Measurements from ENCODE around the gene CARD9. TPM values are rescaled to one million over a fixed set of nuclear protein-coding genes. Genes with fewer than 3 reads are reported as not detected.
A peak's percentile ranks its signal among the peaks of the same experiment; 100 is the strongest.

The CARD9 gene
- total and polyA plus RNA-seq, 2 of the 8 experiments (the other 6 are each of a cell fraction or from before 2014, with no cell fraction given): 0.15 to 1.1 TPM

GRCh38 chr9:136389396-136389795 is 15.9 kb upstream of the CARD9 start:
- Histone ChIP-seq H3K4me2 (ENCODE audit: insufficient read depth in 1 of 2, low read depth in 2 of 2, low read length in 2 of 2) (no peak overlapping the region), H2AFZ (ENCODE audit: low read length) (no peak overlapping the region), H3K4me3 (ENCODE audit: extremely low read depth in 1 of 4, insufficient read depth in 2 of 4, low read depth in 3 of 4, low read length in 4 of 4) (no peak overlapping the region), H4K20me1 (replicated peaks in 1 of 2; ENCODE audit: control insufficient read depth in 1 of 2, insufficient read depth in 2 of 2, low read length in 2 of 2) (peaks cover 4 to 11% of the 10 kb centered on the region in 2 experiments), H4K91ac (replicated peaks; ENCODE audit: insufficient read length, low read length) (no peak overlapping the region), H3K4me1 (replicated peaks in 1 of 4; ENCODE audit: control insufficient read depth in 3 of 4, insufficient read depth in 4 of 4, low read length in 3 of 4) (no peaks in the 10 kb centered on the region), H3K9me3 (ENCODE audit: insufficient read depth in 2 of 2, low read depth in 1 of 2, low read length in 1 of 2) (no peaks in the 10 kb centered on the region), H4K8ac (ENCODE audit: extremely low read depth, insufficient read depth, low read length) (peak overlapping the region; percentile 51; the same call in 1 of the 2 replicates), H3K79me2 (ENCODE audit: control insufficient read depth in 1 of 2, insufficient read depth in 2 of 2, low read length in 2 of 2) (no peaks in the 10 kb centered on the region; a peak in 1 of 4 replicates), H3K23me2 (ENCODE audit: low read depth, low read length) (no peaks in the 10 kb centered on the region), H2BK15ac (ENCODE audit: low read length) (no peak overlapping the region), H3K4ac (replicated peaks; ENCODE audit: insufficient read length, low read depth, low read length) (no peak overlapping the region), H3K27ac (ENCODE audit: low read depth, low read length) (no peak overlapping the region), H2BK20ac (ENCODE audit: low read length) (no peak overlapping the region), H4K5ac (ENCODE audit: insufficient read length, low read depth, low read length) (no peak overlapping the region), H3K27me3 (replicated peaks in 1 of 4; ENCODE audit: control insufficient read depth in 3 of 4, extremely low read depth in 1 of 4, insufficient read depth in 3 of 4, low read length in 3 of 4) (no peaks in the 10 kb centered on the region), H3K79me1 (ENCODE audit: low read depth, low read length) (no peaks in the 10 kb centered on the region), H3K56ac (replicated peaks; ENCODE audit: insufficient read length, low read depth, low read length) (no peak overlapping the region), H2BK5ac (ENCODE audit: low read depth, low read length) (no peak overlapping the region), H3K23ac (ENCODE audit: insufficient read length) (no peak overlapping the region), H2AK5ac (ENCODE audit: low read depth, low read length) (no peak overlapping the region), H3K36me3 (ENCODE audit: control insufficient read depth in 2 of 4, insufficient read depth in 4 of 4, low read length in 3 of 4) (peaks cover 24 to 81% (median 54%) of the 10 kb centered on the region in 4 experiments), H3K18ac (ENCODE audit: extremely low read depth, low read length) (no peak overlapping the region), H2BK12ac (ENCODE audit: low read depth, low read length) (no peak overlapping the region), H3K9ac (replicated peaks in 1 of 4; ENCODE audit: extremely low read depth in 1 of 4, low read depth in 3 of 4, low read length in 3 of 4) (no peak overlapping the region), H3K14ac (ENCODE audit: insufficient read length) (no peak overlapping the region), H2BK120ac (replicated peaks; ENCODE audit: low read depth, low read length) (no peak overlapping the region)
- ChIA-PET CTCF (ENCODE audit: partially characterized antibody) (interaction anchor here (0.5 to 4.7 kb wide), 14 partner anchors 8 to 453 kb away, joined by 3 to 26 read pairs (median 3); partner anchors contain the start of genes AJM1, DNLZ and SNAPC4), POLR2A (ENCODE audit: partially characterized antibody) (interaction anchor here (0.7 to 14.0 kb wide), 19 partner anchors 8 to 67 kb away, joined by 3 to 139 read pairs (median 3); partner anchors contain the start of gene SNAPC4)
- whole genome bisulfite sequencing, 2 experiments (ENCODE audit: extremely low coverage in 1 of 2, insufficient coverage in 1 of 2, insufficient read length in 1 of 2, insufficient replicate concordance in 2 of 2, low coverage in 1 of 2, low lambda C conversion rate in 2 of 2, missing lambda C conversion rate in 1 of 2): 92% methylated on average over 14 of the region's 14 CpGs; no CpG with 5 or more reads in 1 of the 2 experiments
- FAIRE-seq (no peak), DNase-seq (ENCODE audit: low read depth in 1 of 2, low spot score in 2 of 2) (no peak)
- TF ChIP-seq MAX (IDR thresholded peaks at IDR 0.05) (no peak), JUN (IDR thresholded peaks at IDR 0.05; ENCODE audit: low read depth, low read length) (no peak), USF2 (IDR thresholded peaks at IDR 0.05; ENCODE audit: low read length) (no peak), SUZ12 (IDR thresholded peaks at IDR 0.05; ENCODE audit: low read length) (no peak), GTF2F1 (IDR thresholded peaks at IDR 0.05; ENCODE audit: borderline replicate concordance, low read depth, low read length) (no peak), SP2 (IDR thresholded peaks at IDR 0.05; ENCODE audit: low read length) (no peak), GABPA (IDR thresholded peaks at IDR 0.05; ENCODE audit: borderline replicate concordance, insufficient read depth, low read length) (no peak), PHF8 (conservative IDR thresholded peaks at IDR 0.05; ENCODE audit: low read depth, low read length) (no peak), SP4 (IDR thresholded peaks at IDR 0.05; ENCODE audit: low read length) (no peak), JUND (IDR thresholded peaks at IDR 0.05; ENCODE audit: low read length) (no peak), SAP30 (IDR thresholded peaks at IDR 0.05; ENCODE audit: insufficient read depth, insufficient replicate concordance, low read length) (no peak), RBBP5 (IDR thresholded peaks at IDR 0.05; ENCODE audit: borderline replicate concordance, low read depth, low read length) (no peak), RXRA (IDR thresholded peaks at IDR 0.05; ENCODE audit: insufficient read depth, low read depth, low read length) (no peak)
